H54 (cell line): ENCODE results near the gene PREX1.
A peak's percentile ranks its signal among the peaks of the same experiment; 100 is the strongest.
"Not testable (repeated sequence)": the region's sequence is repeated elsewhere in the genome, so short reads cannot be mapped to it uniquely, and the experiment has no call there.

ENCODE experiments used
- DNase-seq: peaks from one replicate; pipeline ENCODE4 v3.0.0; 2011; ENCODE audit warnings: low spot score, mixed read lengths; ENCODE audit not compliant: insufficient read length
- FAIRE-seq: peaks from 3 replicates; lab custom pipeline; 2011; peaks lifted over from hg19 to GRCh38; lab: Jason Lieb, UNC
- POLR2A ChIP-seq: IDR thresholded peaks from 2 replicates; pipeline ENCODE4 v1.6.1; 2011; ENCODE audit warnings: low read depth, mild to moderate bottlenecking, low read length

The PREX1 gene

GRCh38 chr20:48839154-48839917 is 11.5 kb upstream of the PREX1 start:
- no peak for FAIRE-seq
- no peak for DNase-seq

GRCh38 chr20:48837014-48837413 is 9.2 kb upstream of the PREX1 start:
- no peak for DNase-seq
- FAIRE-seq, result no peak
- TF ChIP-seq POLR2A, result no peak

More at GRCh38 chr20:48839154-48839917, 11.5 kb upstream of the PREX1 start:
- TF ChIP-seq POLR2A, result no peak

GRCh38 chr20:48835390-48835789 is 7.6 kb upstream of the PREX1 start:
- no peak for DNase-seq
- no peak for TF ChIP-seq POLR2A
- no peak for FAIRE-seq

GRCh38 chr20:48834278-48834677 is 6.5 kb upstream of the PREX1 start:
- DNase-seq (no peak), FAIRE-seq (no peak)
- no peak for TF ChIP-seq POLR2A

GRCh38 chr20:48832405-48832730 is 4.6 kb upstream of the PREX1 start:
- FAIRE-seq (no peak), DNase-seq (no peak)
- TF ChIP-seq POLR2A, result no peak

GRCh38 chr20:48831718-48832404 is 4.1 kb upstream of the PREX1 start:
- TF ChIP-seq POLR2A, result no peak
- FAIRE-seq (no peak), DNase-seq (peak; percentile 83)

- FAIRE-seq (no peak), DNase-seq (no peak)
- no peak for TF ChIP-seq POLR2A
Observed at GRCh38 chr20:48830826-48831318, 3.1 kb upstream of the PREX1 start.

- no peak for FAIRE-seq
Observed at GRCh38 chr20:48829940-48830339, 2.1 kb upstream of the PREX1 start.

GRCh38 chr20:48828734-48829460 is 1.1 kb upstream of the PREX1 start:
- DNase-seq, result no peak
- FAIRE-seq, result no peak
- TF ChIP-seq POLR2A, result no peak

More at GRCh38 chr20:48829940-48830339, 2.1 kb upstream of the PREX1 start:
- DNase-seq, result no peak
- TF ChIP-seq POLR2A, result no peak

GRCh38 chr20:48826883-48827771 is 672 bp downstream of the PREX1 start:
- no peak for FAIRE-seq
- TF ChIP-seq POLR2A, result no peak
- no peak for DNase-seq

- DNase-seq, FAIRE-seq: not testable (repeated sequence)
Observed at GRCh38 chr20:48826480-48826879, 1.3 kb downstream of the PREX1 start.

- no peak for DNase-seq
- no peak for TF ChIP-seq POLR2A
- FAIRE-seq, result no peak
Observed at GRCh38 chr20:48826069-48826468, 1.7 kb downstream of the PREX1 start.

GRCh38 chr20:48825566-48825920 is 2.3 kb downstream of the PREX1 start:
- TF ChIP-seq POLR2A, result no peak
- no peak for FAIRE-seq

More at GRCh38 chr20:48825566-48825920, 2.3 kb downstream of the PREX1 start:
- DNase-seq, result no peak
